ENCODE measurements around the gene TMEM271. TPM values are rescaled to one million over a fixed set of nuclear protein-coding genes. Genes with fewer than 3 reads are reported as not detected.
"Not testable (repeated sequence)": the region's sequence is repeated elsewhere in the genome, so short reads cannot be mapped to it uniquely, and the experiment has no call there.

TMEM271 gene
- total RNA-seq, 1 donor from 2014 or later = not detected

- peaks cover 14% of the 10 kb centered on the region for H3K27me3 Mint-ChIP-seq
- H3K4me3 Mint-ChIP-seq = no peak overlapping the region
- peaks cover 4% of the 10 kb centered on the region for H3K9me3 Mint-ChIP-seq
- no peaks in the 10 kb centered on the region for H3K4me1 Mint-ChIP-seq
- no peak for ATAC-seq (ENCODE audit: low read depth)
- POLR2A ChIA-PET = no interaction called here
- no peak for TF ChIP-seq CTCF (IDR thresholded peaks at IDR 0.05)
- H3K27ac Mint-ChIP-seq = no peak overlapping the region
- no peak for DNase-seq
- CTCF ChIA-PET = no interaction called here
- intact Hi-C loops (cut with micrococcal nuclease) = no loop called here
- no peaks in the 10 kb centered on the region for H3K36me3 Mint-ChIP-seq (ENCODE audit: low read depth)
These were observed 24.1 kb downstream of the TMEM271 start for GRCh38 chr4:552019-552418.

GRCh38 chr4:550268-550667 is 25.8 kb downstream of the TMEM271 start:
- H3K27ac Mint-ChIP-seq; intact Hi-C loops (cut with micrococcal nuclease); H3K36me3 Mint-ChIP-seq (ENCODE audit: low read depth); H3K4me1 Mint-ChIP-seq; H3K9me3 Mint-ChIP-seq; CTCF ChIA-PET; H3K4me3 Mint-ChIP-seq; POLR2A ChIA-PET; ATAC-seq (ENCODE audit: low read depth); DNase-seq: not testable (repeated sequence)
- peaks cover 14% of the 10 kb centered on the region for H3K27me3 Mint-ChIP-seq

GRCh38 chr4:548976-549375 is 27.1 kb downstream of the TMEM271 start:
- ATAC-seq (ENCODE audit: low read depth) = no peak
- ChIA-PET POLR2A (no interaction called here), CTCF (no interaction called here)
- intact Hi-C loops (cut with micrococcal nuclease) = no loop called here
- Mint-ChIP-seq H3K4me1 (no peaks in the 10 kb centered on the region), H3K36me3 (ENCODE audit: low read depth) (no peaks in the 10 kb centered on the region), H3K27me3 (peaks cover 14% of the 10 kb centered on the region), H3K4me3 (no peak overlapping the region), H3K9me3 (peaks cover 4% of the 10 kb centered on the region), H3K27ac (no peak overlapping the region)
- no peak for TF ChIP-seq CTCF (IDR thresholded peaks at IDR 0.05)
- no peak for DNase-seq

- H3K27ac Mint-ChIP-seq = no peak overlapping the region
- no peak for TF ChIP-seq CTCF (IDR thresholded peaks at IDR 0.05)
- H3K27me3 Mint-ChIP-seq = peaks cover 9% of the 10 kb centered on the region
- H3K4me1 Mint-ChIP-seq = no peaks in the 10 kb centered on the region
- peaks cover 5% of the 10 kb centered on the region for H3K9me3 Mint-ChIP-seq
- H3K4me3 Mint-ChIP-seq = no peak overlapping the region
- no peak for DNase-seq
- ATAC-seq (ENCODE audit: low read depth) = no peak
- CTCF ChIA-PET = no interaction called here
- POLR2A ChIA-PET = no interaction called here
- intact Hi-C loops (cut with micrococcal nuclease) = no loop called here
- H3K36me3 Mint-ChIP-seq (ENCODE audit: low read depth) = no peaks in the 10 kb centered on the region
These were observed 30.5 kb downstream of the TMEM271 start for GRCh38 chr4:545612-546011.

GRCh38 chr4:544386-545105 is 31.5 kb downstream of the TMEM271 start:
- TF ChIP-seq CTCF (IDR thresholded peaks at IDR 0.05) = no peak
- Mint-ChIP-seq H3K27ac (no peak overlapping the region), H3K36me3 (ENCODE audit: low read depth) (peaks cover 2% of the 10 kb centered on the region), H3K27me3 (peaks cover 8% of the 10 kb centered on the region), H3K4me1 (no peaks in the 10 kb centered on the region), H3K4me3 (no peak overlapping the region), H3K9me3 (peaks cover 5% of the 10 kb centered on the region)
- DNase-seq = no peak
- ATAC-seq (ENCODE audit: low read depth) = no peak
- ChIA-PET CTCF (no interaction called here), POLR2A (no interaction called here)
- intact Hi-C loops (cut with micrococcal nuclease) = no loop called here

GRCh38 chr4:541271-541670 is 34.8 kb downstream of the TMEM271 start:
- ATAC-seq (ENCODE audit: low read depth) = no peak
- Mint-ChIP-seq H3K27ac (no peak overlapping the region), H3K4me1 (no peaks in the 10 kb centered on the region), H3K4me3 (no peak overlapping the region), H3K27me3 (no peaks in the 10 kb centered on the region), H3K9me3 (peaks cover 5% of the 10 kb centered on the region), H3K36me3 (ENCODE audit: low read depth) (peaks cover 26% of the 10 kb centered on the region)
- DNase-seq = no peak
- TF ChIP-seq CTCF (IDR thresholded peaks at IDR 0.05) = no peak
- CTCF ChIA-PET = no interaction called here
- POLR2A ChIA-PET = no interaction called here
- intact Hi-C loops (cut with micrococcal nuclease) = no loop called here

Measured in activated B cell treated with CpG ODN at 0.5 μM for 24 hours (primary cell).